Pulmonary artery endothelial cell (primary cell): Measurements from ENCODE around the gene IL20RA. TPM values are rescaled to one million over a fixed set of nuclear protein-coding genes. Genes with fewer than 3 reads are reported as not detected.

Experiments used
- DNase-seq: peaks from one replicate; pipeline ENCODE4 v3.0.0-alpha.2; 2011; ENCODE audit warnings: low read depth, low spot score
- total RNA-seq: library from RNA; depleted of rRNA; stranded (reverse); fragments of >200 nt; gene quantifications from 2 replicates; pipeline ENCODE4 v1.2.3, GENCODE V29; 2014

IL20RA gene
- total RNA-seq, 1 donor from 2014 or later, result under 0.01 TPM

- DNase-seq, result no peak
Measured at GRCh38 chr6:137008204-137008603, 36.6 kb downstream of the IL20RA start.

- DNase-seq, result no peak
Measured at GRCh38 chr6:137006056-137006455, 38.7 kb downstream of the IL20RA start.

GRCh38 chr6:137005073-137005472 lies 39.7 kb downstream of the IL20RA start:
- DNase-seq, result no peak

- no peak for DNase-seq
Measured at GRCh38 chr6:137002505-137002904, 42.3 kb downstream of the IL20RA start.

- no peak for DNase-seq
Measured at GRCh38 chr6:137001977-137002302, 42.8 kb downstream of the IL20RA start.

- peak; percentile 7 for DNase-seq
Measured at GRCh38 chr6:137001299-137001976, 43.3 kb downstream of the IL20RA start.

GRCh38 chr6:137000825-137001224 lies 43.9 kb downstream of the IL20RA start:
- DNase-seq, result no peak

- DNase-seq, result no peak
Measured at GRCh38 chr6:136995521-136995920, 49.2 kb downstream of the IL20RA start.

GRCh38 chr6:136994782-136995181 lies 50.0 kb downstream of the IL20RA start:
- DNase-seq, result no peak

- DNase-seq, result no peak
Measured at GRCh38 chr6:136992113-136992512, 52.7 kb downstream of the IL20RA start.

- no peak for DNase-seq
Measured at GRCh38 chr6:136991646-136992045, 53.1 kb downstream of the IL20RA start.

GRCh38 chr6:136990754-136991153 lies 54.0 kb downstream of the IL20RA start:
- no peak for DNase-seq

GRCh38 chr6:136990242-136990578 lies 54.6 kb downstream of the IL20RA start:
- no peak for DNase-seq

GRCh38 chr6:136989571-136990241 lies 55.1 kb downstream of the IL20RA start:
- DNase-seq, result no peak

GRCh38 chr6:136987526-136987925 lies 57.2 kb downstream of the IL20RA start:
- DNase-seq, result no peak

- DNase-seq, result no peak
Measured at GRCh38 chr6:136985502-136985901, 59.3 kb downstream of the IL20RA start.

GRCh38 chr6:136984578-136984977 lies 60.2 kb downstream of the IL20RA start:
- DNase-seq, result no peak

- DNase-seq, result no peak
Measured at GRCh38 chr6:136983687-136984086, 61.1 kb downstream of the IL20RA start.

- no peak for DNase-seq
Measured at GRCh38 chr6:136982928-136983327, 61.8 kb downstream of the IL20RA start.

GRCh38 chr6:136980070-136980469 lies 64.7 kb downstream of the IL20RA start:
- no peak for DNase-seq

GRCh38 chr6:136979206-136979605 lies 65.6 kb downstream of the IL20RA start:
- no peak for DNase-seq

GRCh38 chr6:136977075-136977474 lies 67.7 kb downstream of the IL20RA start:
- DNase-seq, result no peak

- DNase-seq, result no peak
Measured at GRCh38 chr6:136975089-136975715, 69.6 kb downstream of the IL20RA start.
